GM12892 (cell line): ENCODE results near the gene TMEM178B.
"Not testable (repeated sequence)": the region's sequence is repeated elsewhere in the genome, so short reads cannot be mapped to it uniquely, and the experiment has no call there.

Experiments used
- DNase-seq: peaks from one replicate; pipeline ENCODE4 v3.0.0; 2011; ENCODE audit not compliant: insufficient read length
- FAIRE-seq: peaks from 2 replicates; lab custom pipeline; 2011; peaks lifted over from hg19 to GRCh38; lab: Jason Lieb, UNC
- POLR2A ChIP-seq: IDR thresholded peaks from 2 replicates; pipeline ENCODE4 v1.6.1; 2011; ENCODE audit warnings: low read depth, low read length, control low read depth
- POLR2AphosphoS5 ChIP-seq: IDR thresholded peaks from 2 replicates; pipeline ENCODE4 v1.6.1; 2011; ENCODE audit warnings: low read depth, low read length, control low read depth
- TAF1 ChIP-seq: IDR thresholded peaks from 2 replicates; pipeline ENCODE4 v1.6.1; 2011; ENCODE audit warnings: low read depth, mild to moderate bottlenecking, control low read depth, low read length, borderline replicate concordance

Gene TMEM178B

DNA sequence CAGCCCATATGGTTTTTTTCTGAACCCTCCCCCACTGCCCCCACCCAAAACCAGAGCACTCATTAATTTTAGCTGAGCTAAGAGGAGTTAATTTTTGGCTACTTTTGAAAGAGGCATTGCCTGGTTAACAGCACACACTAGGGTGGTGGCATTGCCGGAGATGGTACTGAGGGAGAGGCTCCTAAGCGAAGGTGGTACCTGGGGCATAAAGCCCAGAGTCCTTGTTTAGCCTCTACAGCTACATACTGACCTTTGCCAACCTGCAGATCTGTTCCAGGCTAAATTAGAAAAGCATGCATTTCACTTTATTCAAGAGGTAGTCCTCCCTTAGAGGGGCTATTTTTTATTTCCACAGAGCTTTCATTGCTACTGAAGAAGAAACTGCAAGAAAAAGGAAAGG, 304.5 kb downstream of the TMEM178B start:
- TF ChIP-seq TAF1 (no peak), POLR2AphosphoS5 (no peak), POLR2A (no peak)
- FAIRE-seq (no peak), DNase-seq (no peak)

DNA sequence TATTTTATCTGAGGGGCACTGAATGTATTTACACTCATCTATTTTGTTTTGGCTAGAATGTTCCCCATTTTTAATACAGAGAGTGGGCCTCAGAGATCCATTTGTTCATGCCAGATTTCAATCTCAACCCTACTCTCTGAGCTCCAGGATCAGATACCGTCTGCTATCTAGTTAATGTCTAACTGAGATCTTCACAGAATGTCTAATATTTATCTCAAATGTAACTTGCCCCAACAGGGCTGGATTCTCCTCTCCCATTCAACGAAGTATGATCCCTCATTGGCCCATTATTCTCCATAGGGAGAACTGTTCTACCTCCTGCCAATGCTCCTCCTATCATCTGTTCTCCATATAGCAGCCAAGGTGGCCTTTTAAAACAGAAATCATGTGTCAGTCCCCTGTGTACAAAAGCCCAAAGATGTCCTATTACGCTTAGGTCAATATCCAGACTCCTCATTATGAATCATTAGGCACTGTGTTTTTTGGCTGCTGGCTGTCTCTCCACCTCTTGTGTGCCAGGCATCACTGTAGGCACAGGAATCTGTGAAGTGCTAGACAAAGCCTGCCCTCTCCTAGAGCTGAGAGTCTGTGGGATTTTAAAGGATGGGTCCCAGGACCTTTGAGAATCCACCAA, 308.0 kb downstream of the TMEM178B start:
- no peak for TF ChIP-seq POLR2A
- FAIRE-seq (no peak), DNase-seq (no peak)

DNA sequence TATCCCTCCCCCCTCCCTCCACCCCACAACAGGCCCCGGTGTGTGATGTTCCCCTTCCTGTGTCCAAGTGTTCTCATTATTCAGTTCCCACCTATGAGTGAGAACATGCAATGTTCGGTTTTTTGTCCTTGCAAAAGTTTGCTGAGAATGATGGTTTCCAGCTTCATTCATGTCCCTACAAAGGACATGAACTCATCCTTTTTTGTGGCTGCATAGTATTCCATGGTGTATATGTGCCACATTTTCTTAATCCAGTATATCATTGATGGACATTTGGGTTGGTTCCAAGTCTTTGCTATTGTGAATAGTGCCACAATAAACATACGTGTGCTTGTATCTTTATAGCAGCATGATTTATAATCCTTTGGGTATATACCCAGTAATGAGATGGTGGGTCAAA, 309.5 kb downstream of the TMEM178B start:
- not testable (repeated sequence) for DNase-seq, FAIRE-seq

DNA sequence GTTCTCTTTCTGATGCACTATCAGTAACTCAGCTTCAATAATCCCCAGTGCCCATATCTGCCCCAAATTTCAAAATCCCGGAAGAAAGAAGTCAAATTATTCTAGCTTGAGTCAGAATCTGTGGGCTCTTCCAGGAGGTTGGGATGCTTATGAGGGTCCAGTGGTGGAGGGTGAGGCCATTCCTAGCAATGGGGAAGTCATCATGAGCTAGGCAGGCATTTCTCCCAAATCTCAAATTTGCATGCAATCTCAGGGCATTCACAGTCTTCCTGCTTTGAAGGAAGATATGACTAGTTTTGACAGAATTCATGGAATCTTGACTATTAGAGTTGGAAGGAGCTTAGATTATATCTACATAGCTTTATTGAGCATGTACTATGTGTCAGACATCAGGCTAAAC, 313.0 kb downstream of the TMEM178B start:
- DNase-seq, result no peak
- no peak for TF ChIP-seq POLR2AphosphoS5
- FAIRE-seq, result no peak

DNA sequence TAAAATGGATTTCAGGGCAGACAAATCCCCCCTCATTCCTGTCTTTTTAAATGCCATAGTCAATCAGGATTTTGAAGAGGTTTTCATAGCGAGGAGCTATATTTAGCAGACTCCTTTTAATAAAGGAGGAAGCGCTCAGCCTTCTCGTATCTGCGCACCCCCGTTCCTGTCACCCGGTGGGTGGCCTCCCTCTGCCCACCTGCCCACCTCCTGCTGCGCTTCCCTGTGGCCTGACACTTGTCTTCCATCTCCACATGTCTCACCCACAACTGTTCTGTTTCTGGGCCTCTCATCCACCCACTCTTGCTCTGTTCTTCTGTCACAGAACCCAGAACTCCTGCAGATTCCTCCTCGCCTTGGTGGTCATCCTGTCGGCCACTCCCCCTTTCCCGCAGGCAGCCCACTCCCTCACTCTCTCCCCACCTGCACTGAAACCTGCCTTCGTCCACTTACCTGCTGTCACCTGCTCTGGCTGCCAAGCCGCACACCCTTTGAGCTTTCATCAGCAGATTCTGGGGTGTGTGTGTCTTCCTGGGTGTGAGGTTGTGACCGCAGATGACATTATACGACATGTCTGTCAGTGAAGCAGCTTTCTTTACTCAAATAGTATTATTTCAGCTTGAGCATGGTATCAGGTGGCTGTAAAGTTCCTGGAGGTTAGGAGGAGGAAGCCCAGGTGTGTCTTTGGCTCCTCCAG, 313.8 kb downstream of the TMEM178B start:
- TF ChIP-seq POLR2AphosphoS5 (no peak), TAF1 (no peak), POLR2A (no peak)
- DNase-seq (no peak), FAIRE-seq (no peak)

DNA sequence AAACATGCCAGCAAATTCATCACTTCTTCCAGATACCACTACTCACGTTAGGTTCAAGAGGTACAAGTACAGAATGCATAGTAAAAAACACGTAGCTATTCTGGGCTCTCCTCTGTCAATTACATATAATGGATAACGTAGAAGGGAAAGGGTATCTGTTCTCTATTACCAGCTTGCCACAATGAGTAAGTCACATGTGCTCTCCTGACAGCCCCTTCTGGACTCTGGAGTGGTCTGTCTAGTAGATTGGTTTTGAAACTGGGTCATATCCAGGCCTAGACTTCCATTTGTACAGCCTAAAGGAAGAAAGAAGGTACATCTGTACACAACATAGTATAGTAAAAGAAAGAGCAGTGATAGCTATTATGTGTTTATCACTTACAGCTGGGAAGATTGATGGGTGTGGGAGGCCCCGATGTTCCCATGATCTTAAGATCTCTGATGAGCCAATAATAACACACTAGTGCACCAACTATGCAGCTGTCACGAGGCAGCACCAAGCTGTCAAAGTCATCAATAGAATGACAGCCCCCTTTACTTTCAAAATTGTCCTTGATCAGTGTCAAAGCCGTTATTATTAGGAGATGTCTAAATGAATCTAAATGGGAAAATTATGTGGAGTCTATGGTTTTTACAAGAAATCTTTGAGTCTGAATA, 315.4 kb downstream of the TMEM178B start:
- no peak for FAIRE-seq
- TF ChIP-seq POLR2A (no peak), POLR2AphosphoS5 (no peak), TAF1 (no peak)
- no peak for DNase-seq

DNA sequence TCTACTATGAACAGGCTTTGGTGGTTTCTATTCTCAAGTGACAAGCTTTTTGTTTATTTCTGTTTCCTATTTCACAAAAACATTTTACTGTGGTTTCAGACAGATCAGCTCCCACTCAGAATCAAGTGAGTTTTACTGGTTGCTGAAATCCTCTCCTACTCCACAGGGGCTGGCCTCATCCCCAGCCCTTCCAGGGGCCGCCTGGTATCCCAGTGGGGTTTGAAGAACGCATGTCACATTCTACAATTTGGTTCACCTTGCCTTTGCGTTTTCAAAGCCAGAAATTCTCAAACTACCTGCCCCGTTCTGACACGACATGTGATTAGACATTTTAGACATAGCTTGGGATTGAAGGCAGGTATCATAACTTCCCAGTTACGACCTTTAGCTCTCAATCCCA, 316.5 kb downstream of the TMEM178B start:
- TF ChIP-seq TAF1, result no peak
- TF ChIP-seq POLR2A, result no peak
- no peak for TF ChIP-seq POLR2AphosphoS5
- DNase-seq (no peak), FAIRE-seq (no peak)

DNA sequence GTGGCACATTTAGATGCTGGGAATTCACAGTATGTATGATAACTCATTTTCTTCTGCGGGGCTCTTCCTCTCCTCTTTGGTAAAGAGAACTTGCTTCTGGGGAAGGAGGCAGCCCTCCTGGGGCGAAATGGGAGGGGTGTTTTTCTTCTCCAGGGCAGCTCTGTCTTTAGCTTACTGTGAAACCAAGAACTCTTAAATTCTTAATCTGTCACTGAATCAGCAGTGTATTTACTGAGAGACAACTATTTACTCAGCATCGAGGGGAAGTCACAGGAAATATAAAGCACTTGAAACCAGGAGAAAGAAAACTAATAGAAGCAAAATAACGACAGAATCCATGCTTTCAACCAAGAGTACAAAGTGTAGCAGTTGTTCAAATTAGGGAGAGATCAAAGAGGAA, 319.2 kb downstream of the TMEM178B start:
- no peak for DNase-seq
- TF ChIP-seq POLR2AphosphoS5 (no peak), TAF1 (no peak), POLR2A (no peak)
- FAIRE-seq, result no peak

DNA sequence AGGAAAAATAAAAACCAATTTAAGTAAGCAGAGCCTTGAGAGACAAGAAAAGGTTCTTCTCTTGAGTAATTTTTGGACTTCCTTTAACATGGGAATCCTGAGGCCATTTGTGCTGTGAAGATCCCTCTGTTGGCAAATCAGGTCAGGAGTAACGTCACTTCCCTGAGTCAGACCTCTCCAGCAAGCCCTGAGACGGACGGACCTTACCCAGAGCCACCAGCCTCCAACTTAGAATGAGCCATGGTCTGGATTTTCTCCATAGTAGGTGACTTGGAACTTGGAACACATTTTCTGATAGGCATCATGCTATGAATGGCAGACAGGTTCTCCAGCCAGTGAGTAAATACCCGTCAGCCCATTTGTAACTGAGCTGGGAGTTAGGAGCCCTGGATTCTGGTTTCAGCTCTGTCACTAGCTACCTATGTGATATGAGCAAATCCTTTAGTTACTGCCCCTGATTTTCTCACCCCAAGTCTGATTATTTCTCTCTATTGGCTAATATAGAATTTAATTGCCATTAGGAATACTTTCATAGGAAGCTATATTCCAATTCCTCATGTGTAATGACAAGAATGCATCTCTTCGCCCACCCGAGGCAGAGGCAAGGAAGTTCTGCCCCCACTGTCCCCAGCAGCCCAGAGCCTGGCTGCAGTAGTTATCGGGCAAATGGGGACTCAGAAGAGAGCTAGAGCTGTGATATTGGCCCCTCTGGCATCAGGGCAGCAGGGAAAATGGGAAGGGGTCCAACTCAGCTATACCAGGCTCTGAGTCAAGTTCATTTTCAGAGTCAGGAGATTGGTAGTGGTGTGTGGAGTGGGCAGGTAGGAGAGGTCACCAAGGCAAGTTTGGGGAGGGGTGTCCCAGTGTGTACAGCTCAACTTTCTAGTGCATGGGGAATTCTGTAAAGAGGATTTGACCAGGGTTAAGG, 323.6 kb downstream of the TMEM178B start:
- DNase-seq, result no peak
- TF ChIP-seq POLR2AphosphoS5, result no peak
- TF ChIP-seq POLR2A, result no peak
- TF ChIP-seq TAF1, result no peak
- no peak for FAIRE-seq

DNA sequence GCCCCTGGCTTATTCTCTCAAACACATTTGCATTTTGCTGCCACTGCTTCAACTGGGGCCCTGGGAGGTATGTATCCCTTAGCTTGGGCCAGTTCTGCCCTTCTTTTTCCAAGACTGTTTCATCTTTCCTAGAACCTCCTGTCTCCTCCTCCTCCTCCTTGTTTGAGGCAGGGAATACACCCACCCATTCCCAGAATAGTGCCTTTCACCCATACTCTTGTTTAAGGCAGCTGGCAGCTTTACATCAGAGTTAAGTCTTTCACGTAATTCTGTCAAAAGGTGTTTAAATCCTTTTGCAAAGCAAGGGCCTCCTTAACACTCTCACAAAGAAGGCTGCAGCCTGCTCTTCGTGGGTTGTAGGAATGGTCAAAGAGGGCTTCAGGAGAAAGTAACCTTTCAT, 326.5 kb downstream of the TMEM178B start:
- no peak for FAIRE-seq
- no peak for DNase-seq
- TF ChIP-seq POLR2AphosphoS5 (no peak), TAF1 (no peak), POLR2A (no peak)

DNA sequence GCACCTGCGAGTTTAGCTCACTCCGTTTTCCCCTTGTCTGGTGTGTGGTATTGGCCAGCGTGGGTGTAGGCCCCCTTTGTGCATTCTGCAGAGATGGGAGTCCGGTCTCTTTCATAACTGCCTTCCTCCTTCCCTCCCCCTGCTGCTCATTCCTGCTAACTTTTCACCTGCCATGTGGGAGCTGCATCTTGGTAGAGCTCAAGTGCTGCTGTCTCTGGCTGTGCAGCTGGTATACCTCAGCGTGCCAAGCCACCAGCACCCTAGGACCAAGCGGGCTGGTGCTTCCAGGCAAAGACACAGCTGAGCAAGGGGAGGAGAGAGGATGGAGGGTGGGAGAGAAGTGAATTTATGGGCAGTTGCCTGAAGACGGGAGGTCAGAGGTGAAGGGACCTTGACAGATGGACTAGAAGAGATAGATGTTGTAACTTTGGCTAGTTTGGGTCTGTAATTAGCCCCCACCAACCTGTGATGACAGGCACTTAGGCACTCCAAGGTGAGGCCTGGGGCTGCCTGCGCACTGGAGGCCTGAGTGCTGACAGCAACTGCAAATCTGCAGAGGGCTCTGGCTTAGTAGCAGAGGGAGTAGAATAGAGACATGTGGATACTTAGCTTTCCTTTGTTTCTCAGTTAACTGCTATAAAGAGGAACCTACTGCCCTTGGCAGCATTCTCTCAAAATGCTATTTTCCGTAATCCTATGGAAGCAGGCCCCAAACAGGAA, 328.6 kb downstream of the TMEM178B start:
- TF ChIP-seq TAF1 (no peak), POLR2AphosphoS5 (no peak), POLR2A (no peak)
- DNase-seq (no peak), FAIRE-seq (no peak)

DNA sequence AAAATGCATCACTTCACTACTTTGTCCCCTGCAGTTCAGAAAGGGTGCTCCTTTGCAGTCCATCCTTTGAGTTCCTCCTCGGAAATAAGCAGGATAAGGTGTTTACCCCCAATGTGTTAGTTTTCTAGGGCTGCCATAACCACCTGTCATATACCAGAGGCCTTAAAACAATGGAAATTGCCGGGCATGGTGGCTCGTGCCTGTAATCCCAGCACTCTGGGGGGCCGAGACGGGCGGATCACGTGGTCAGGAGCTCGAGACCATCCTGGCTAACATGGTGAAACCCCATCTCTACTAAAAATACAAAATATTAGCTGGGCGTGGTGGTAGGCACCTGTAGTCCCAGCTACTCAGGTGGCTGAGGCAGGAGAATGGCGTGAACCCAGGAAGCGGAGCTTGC, 330.0 kb downstream of the TMEM178B start:
- not testable (repeated sequence) for DNase-seq, FAIRE-seq
